Adrenal gland (tissue), 5 donors: Measurements from ENCODE around the gene PHIP.

Experiments
- POLR2A ChIP-seq, 2 donors: fragments of 450-650 bp; IDR thresholded peaks; one replicate each; pipeline ENCODE4 v1.6.1; 2017; ENCODE audit warnings: antibody characterized with exemption in 2 of 2, mild to moderate bottlenecking in 2 of 2, moderate library complexity in 1 of 2
- TF ChIP-seq, protein P1 (sequence below), 6 experiments: fragments of 450-650 bp in 4 of 6; fragments of 200-600 bp in 2 of 6; sonication (generic) in 1 of 6; IDR thresholded peaks; 1 replicate in 5 of 6; 2 replicates in 1 of 6; pipeline versions ENCODE4 v1.5.1 to v1.8.0; 2016 to 2021; ENCODE audit warnings: antibody characterized with exemption in 6 of 6, mild to moderate bottlenecking in 2 of 6, moderate library complexity in 1 of 6
- donor health status: DM: no; HTN: no; CAD: no.

GRCh38 chr6:78967191-78967590 lies 110.9 kb downstream of the PHIP start:
- TF ChIP-seq POLR2A (IDR thresholded peaks at IDR 0.05) = no peak
- TF ChIP-seq, protein P1, sequence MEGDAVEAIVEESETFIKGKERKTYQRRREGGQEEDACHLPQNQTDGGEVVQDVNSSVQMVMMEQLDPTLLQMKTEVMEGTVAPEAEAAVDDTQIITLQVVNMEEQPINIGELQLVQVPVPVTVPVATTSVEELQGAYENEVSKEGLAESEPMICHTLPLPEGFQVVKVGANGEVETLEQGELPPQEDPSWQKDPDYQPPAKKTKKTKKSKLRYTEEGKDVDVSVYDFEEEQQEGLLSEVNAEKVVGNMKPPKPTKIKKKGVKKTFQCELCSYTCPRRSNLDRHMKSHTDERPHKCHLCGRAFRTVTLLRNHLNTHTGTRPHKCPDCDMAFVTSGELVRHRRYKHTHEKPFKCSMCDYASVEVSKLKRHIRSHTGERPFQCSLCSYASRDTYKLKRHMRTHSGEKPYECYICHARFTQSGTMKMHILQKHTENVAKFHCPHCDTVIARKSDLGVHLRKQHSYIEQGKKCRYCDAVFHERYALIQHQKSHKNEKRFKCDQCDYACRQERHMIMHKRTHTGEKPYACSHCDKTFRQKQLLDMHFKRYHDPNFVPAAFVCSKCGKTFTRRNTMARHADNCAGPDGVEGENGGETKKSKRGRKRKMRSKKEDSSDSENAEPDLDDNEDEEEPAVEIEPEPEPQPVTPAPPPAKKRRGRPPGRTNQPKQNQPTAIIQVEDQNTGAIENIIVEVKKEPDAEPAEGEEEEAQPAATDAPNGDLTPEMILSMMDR (IDR thresholded peaks at IDR 0.05) = no peak
